HEK293 (cell line): ENCODE measurements around the gene GNS.

Experiments
- FEZF1 ChIP-seq: fragments of 450-650 bp; formaldehyde crosslinking; IDR thresholded peaks from 2 replicates; pipeline ENCODE4 v1.5.1; 2016; ENCODE audit warnings: missing biosample characterization, missing genetic modification characterization
- GLI2 ChIP-seq: fragments of 450-650 bp; formaldehyde crosslinking; IDR thresholded peaks from 2 replicates; pipeline ENCODE4; 2017; ENCODE audit warnings: missing biosample characterization, missing genetic modification characterization, low read depth, borderline replicate concordance
- KLF1 ChIP-seq: fragments of 450-650 bp; formaldehyde crosslinking; IDR thresholded peaks from 2 replicates; pipeline ENCODE4 v1.5.1; 2016; ENCODE audit warnings: missing biosample characterization, missing genetic modification characterization
- KLF7 ChIP-seq: fragments of 450-650 bp; formaldehyde crosslinking; IDR thresholded peaks from 2 replicates; pipeline ENCODE4 v1.5.1; 2016; ENCODE audit warnings: missing biosample characterization, missing genetic modification characterization, borderline replicate concordance
- MYNN ChIP-seq: fragments of 450-650 bp; formaldehyde crosslinking; IDR thresholded peaks from 2 replicates; pipeline ENCODE4 v1.5.1; 2016; ENCODE audit warnings: missing biosample characterization, missing genetic modification characterization, borderline replicate concordance
- RBAK ChIP-seq: fragments of 450-650 bp; formaldehyde crosslinking; IDR thresholded peaks from 2 replicates; pipeline ENCODE4 v1.5.1; 2016; ENCODE audit warnings: missing biosample characterization, missing genetic modification characterization
- SCRT1 ChIP-seq: fragments of 450-650 bp; formaldehyde crosslinking; IDR thresholded peaks from 2 replicates; pipeline ENCODE4 v1.5.1; 2016; ENCODE audit warnings: missing biosample characterization, missing genetic modification characterization, borderline replicate concordance
- SP7 ChIP-seq: fragments of 450-650 bp; formaldehyde crosslinking; IDR thresholded peaks from 2 replicates; pipeline ENCODE4 v1.5.1; 2016; ENCODE audit warnings: missing biosample characterization, missing genetic modification characterization
- ZBTB6 ChIP-seq: fragments of 450-650 bp; formaldehyde crosslinking; IDR thresholded peaks from 2 replicates; pipeline ENCODE4 v1.5.1; 2017; ENCODE audit warnings: missing biosample characterization, missing genetic modification characterization
- ZNF184 ChIP-seq: fragments of 450-650 bp; IDR thresholded peaks from 2 replicates; pipeline ENCODE4 v1.5.1; 2018; ENCODE audit warnings: missing biosample characterization, mild to moderate bottlenecking, missing genetic modification characterization
- ZNF311 ChIP-seq: fragments of 450-650 bp; formaldehyde crosslinking; IDR thresholded peaks from 2 replicates; pipeline ENCODE4 v1.5.1; 2017; ENCODE audit warnings: missing biosample characterization, missing genetic modification characterization, borderline replicate concordance
- ZNF350 ChIP-seq: fragments of 450-650 bp; formaldehyde crosslinking; IDR thresholded peaks from 2 replicates; pipeline ENCODE4 v1.5.0; 2017; ENCODE audit warnings: missing biosample characterization, mild to moderate bottlenecking, missing genetic modification characterization
- ZNF501 ChIP-seq: fragments of 450-650 bp; formaldehyde crosslinking; IDR thresholded peaks from 2 replicates; pipeline ENCODE4 v1.5.1; 2016; ENCODE audit warnings: missing biosample characterization, missing genetic modification characterization
- ZNF558 ChIP-seq: fragments of 450-650 bp; formaldehyde crosslinking; IDR thresholded peaks from 2 replicates; pipeline ENCODE4 v1.5.1; 2016; ENCODE audit warnings: missing biosample characterization, missing genetic modification characterization
- ZNF560 ChIP-seq: fragments of 450-650 bp; formaldehyde crosslinking; IDR thresholded peaks from 2 replicates; pipeline ENCODE4 v1.5.1; 2017; ENCODE audit warnings: missing biosample characterization, missing genetic modification characterization, borderline replicate concordance
- ZNF585B ChIP-seq: fragments of 450-650 bp; formaldehyde crosslinking; IDR thresholded peaks from 2 replicates; pipeline ENCODE4 v1.5.1; 2016; ENCODE audit warnings: missing biosample characterization, missing genetic modification characterization
- ZNF623 ChIP-seq: fragments of 450-650 bp; formaldehyde crosslinking; IDR thresholded peaks from 2 replicates; pipeline ENCODE4 v1.5.1; 2016; ENCODE audit warnings: missing biosample characterization, missing genetic modification characterization
- ZNF624 ChIP-seq: fragments of 450-650 bp; formaldehyde crosslinking; IDR thresholded peaks from 2 replicates; pipeline ENCODE4 v1.5.1; 2017; ENCODE audit warnings: missing biosample characterization, missing genetic modification characterization
- ZNF629 ChIP-seq: fragments of 450-650 bp; formaldehyde crosslinking; IDR thresholded peaks from 2 replicates; pipeline ENCODE4 v1.5.1; 2017; ENCODE audit warnings: missing biosample characterization, missing genetic modification characterization
- ZNF701 ChIP-seq: fragments of 450-650 bp; formaldehyde crosslinking; IDR thresholded peaks from 2 replicates; pipeline ENCODE4 v1.5.1; 2016; ENCODE audit warnings: missing biosample characterization, missing genetic modification characterization
- ZNF747 ChIP-seq: fragments of 450-650 bp; formaldehyde crosslinking; IDR thresholded peaks from 2 replicates; pipeline ENCODE4 v1.5.1; 2016; ENCODE audit warnings: missing biosample characterization, missing genetic modification characterization
- ZNF768 ChIP-seq: fragments of 450-650 bp; formaldehyde crosslinking; IDR thresholded peaks from 2 replicates; pipeline ENCODE4 v1.5.1; 2018; ENCODE audit warnings: missing biosample characterization, mild to moderate bottlenecking, missing genetic modification characterization
- ZNF785 ChIP-seq: fragments of 450-650 bp; formaldehyde crosslinking; IDR thresholded peaks from 2 replicates; pipeline ENCODE4 v1.5.1; 2016; ENCODE audit warnings: missing biosample characterization, missing genetic modification characterization
- ZNF830 ChIP-seq: fragments of 450-650 bp; IDR thresholded peaks from 2 replicates; pipeline ENCODE4 v1.5.0; 2018; ENCODE audit warnings: missing biosample characterization, missing genetic modification characterization, low read depth, mild to moderate bottlenecking, moderate library complexity
- ZNF837 ChIP-seq: fragments of 450-650 bp; formaldehyde crosslinking; IDR thresholded peaks from 2 replicates; pipeline ENCODE4 v1.5.1; 2016; ENCODE audit warnings: missing biosample characterization, missing genetic modification characterization
- TF ChIP-seq, protein P1 (sequence below): fragments of 450-650 bp; formaldehyde crosslinking; IDR thresholded peaks from 2 replicates; pipeline ENCODE4 v1.5.1; 2016; ENCODE audit warnings: missing biosample characterization, missing genetic modification characterization, borderline replicate concordance
- TF ChIP-seq, protein P2 (sequence below): fragments of 450-650 bp; formaldehyde crosslinking; IDR thresholded peaks from 2 replicates; pipeline ENCODE4 v1.5.1; 2016; ENCODE audit warnings: missing biosample characterization, missing genetic modification characterization
- TF ChIP-seq, protein P3 (sequence below): fragments of 450-650 bp; formaldehyde crosslinking; IDR thresholded peaks from 2 replicates; pipeline ENCODE4 v1.5.1; 2017; ENCODE audit warnings: missing biosample characterization, missing genetic modification characterization
- TF ChIP-seq, protein P4 (sequence below): fragments of 450-650 bp; formaldehyde crosslinking; IDR thresholded peaks from 2 replicates; pipeline ENCODE4 v1.5.1; 2016; ENCODE audit warnings: missing biosample characterization, missing genetic modification characterization

The GNS gene

DNA sequence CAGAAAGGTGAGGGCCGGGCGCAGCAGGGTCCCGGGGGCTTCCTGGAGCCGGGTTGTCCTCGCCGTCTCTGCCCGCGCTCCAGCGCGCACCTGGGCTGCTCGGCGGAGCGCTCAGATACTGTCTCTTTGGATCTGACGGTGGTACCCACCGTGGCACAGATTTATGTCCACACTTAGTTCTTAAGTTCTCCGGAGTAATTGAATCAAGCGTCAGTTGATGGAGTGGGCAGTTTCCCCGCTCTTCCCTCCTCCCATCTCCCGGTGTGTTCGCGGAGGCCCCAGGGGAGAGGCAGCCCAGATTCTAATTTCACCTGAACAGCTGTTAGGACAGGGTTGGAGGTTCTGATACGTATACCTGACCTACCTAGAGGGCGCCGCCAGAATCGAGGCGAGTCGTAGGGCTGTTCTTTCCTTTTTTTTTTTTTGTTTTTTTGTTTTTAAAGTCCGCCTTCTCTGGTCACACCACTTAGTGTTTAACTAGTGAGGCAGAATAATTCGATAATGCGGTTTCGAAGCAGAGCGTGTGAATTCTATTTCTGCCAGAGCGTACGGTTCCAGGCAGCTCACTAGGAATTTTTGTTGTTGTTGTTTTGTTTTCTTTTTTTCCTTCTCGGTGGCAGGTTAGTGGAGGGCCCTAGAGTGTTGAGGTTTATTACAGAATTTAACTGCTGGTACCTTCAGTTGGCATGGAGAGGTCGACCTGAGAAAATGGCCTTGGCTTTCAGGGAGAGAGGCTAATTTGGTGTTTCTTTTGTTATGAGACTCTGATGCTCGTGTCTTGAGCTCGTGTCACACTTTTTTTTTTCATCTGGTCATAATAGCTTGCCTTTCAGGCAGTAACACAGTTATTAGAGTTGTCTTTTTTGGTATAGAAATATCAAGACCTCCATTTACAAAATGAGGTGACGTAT, 22.3 kb upstream of the GNS start (continued):
- TF ChIP-seq FEZF1 (tag by site-specific recombination): 0 out of 2 replicates have a peak, but pooled peaks have one; percentile 21
- TF ChIP-seq ZNF837 (tag by site-specific recombination): no peak
- TF ChIP-seq MYNN: no peak
- peak; percentile 11; the same call in 1 of the 2 replicates for TF ChIP-seq ZNF623
- TF ChIP-seq ZNF785 (tag by site-specific recombination): no peak
- TF ChIP-seq, protein P1, sequence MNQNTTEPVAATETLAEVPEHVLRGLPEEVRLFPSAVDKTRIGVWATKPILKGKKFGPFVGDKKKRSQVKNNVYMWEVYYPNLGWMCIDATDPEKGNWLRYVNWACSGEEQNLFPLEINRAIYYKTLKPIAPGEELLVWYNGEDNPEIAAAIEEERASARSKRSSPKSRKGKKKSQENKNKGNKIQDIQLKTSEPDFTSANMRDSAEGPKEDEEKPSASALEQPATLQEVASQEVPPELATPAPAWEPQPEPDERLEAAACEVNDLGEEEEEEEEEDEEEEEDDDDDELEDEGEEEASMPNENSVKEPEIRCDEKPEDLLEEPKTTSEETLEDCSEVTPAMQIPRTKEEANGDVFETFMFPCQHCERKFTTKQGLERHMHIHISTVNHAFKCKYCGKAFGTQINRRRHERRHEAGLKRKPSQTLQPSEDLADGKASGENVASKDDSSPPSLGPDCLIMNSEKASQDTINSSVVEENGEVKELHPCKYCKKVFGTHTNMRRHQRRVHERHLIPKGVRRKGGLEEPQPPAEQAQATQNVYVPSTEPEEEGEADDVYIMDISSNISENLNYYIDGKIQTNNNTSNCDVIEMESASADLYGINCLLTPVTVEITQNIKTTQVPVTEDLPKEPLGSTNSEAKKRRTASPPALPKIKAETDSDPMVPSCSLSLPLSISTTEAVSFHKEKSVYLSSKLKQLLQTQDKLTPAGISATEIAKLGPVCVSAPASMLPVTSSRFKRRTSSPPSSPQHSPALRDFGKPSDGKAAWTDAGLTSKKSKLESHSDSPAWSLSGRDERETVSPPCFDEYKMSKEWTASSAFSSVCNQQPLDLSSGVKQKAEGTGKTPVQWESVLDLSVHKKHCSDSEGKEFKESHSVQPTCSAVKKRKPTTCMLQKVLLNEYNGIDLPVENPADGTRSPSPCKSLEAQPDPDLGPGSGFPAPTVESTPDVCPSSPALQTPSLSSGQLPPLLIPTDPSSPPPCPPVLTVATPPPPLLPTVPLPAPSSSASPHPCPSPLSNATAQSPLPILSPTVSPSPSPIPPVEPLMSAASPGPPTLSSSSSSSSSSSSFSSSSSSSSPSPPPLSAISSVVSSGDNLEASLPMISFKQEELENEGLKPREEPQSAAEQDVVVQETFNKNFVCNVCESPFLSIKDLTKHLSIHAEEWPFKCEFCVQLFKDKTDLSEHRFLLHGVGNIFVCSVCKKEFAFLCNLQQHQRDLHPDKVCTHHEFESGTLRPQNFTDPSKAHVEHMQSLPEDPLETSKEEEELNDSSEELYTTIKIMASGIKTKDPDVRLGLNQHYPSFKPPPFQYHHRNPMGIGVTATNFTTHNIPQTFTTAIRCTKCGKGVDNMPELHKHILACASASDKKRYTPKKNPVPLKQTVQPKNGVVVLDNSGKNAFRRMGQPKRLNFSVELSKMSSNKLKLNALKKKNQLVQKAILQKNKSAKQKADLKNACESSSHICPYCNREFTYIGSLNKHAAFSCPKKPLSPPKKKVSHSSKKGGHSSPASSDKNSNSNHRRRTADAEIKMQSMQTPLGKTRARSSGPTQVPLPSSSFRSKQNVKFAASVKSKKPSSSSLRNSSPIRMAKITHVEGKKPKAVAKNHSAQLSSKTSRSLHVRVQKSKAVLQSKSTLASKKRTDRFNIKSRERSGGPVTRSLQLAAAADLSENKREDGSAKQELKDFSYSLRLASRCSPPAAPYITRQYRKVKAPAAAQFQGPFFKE (tag by site-specific recombination): no peak
- TF ChIP-seq ZNF184 (tag by site-specific recombination): no peak
- TF ChIP-seq, protein P2, sequence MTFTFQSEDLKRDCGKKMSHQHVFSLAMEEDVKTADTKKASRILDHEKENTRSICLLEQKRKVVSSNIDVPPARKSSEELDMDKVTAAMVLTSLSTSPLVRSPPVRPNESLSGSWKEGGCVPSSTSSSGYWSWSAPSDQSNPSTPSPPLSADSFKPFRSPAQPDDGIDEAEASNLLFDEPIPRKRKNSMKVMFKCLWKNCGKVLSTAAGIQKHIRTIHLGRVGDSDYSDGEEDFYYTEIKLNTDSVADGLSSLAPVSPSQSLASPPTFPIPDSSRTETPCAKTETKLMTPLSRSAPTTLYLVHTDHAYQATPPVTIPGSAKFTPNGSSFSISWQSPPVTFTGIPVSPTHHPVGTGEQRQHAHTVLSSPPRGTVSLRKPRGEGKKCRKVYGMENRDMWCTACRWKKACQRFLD: no peak
- no peak for TF ChIP-seq ZNF701 (tag by site-specific recombination)
- TF ChIP-seq ZNF629 (tag by site-specific recombination): peak; percentile 14; the same call in 1 of the 2 replicates
- TF ChIP-seq ZNF311 (tag by site-specific recombination): no peak
- TF ChIP-seq SP7 (tag by site-specific recombination): peak; percentile 37; the same call in 1 of the 2 replicates
- TF ChIP-seq SCRT1 (tag by site-specific recombination): no peak
- TF ChIP-seq KLF1 (tag by site-specific recombination): no peak
- TF ChIP-seq ZNF830 (tag by site-specific recombination): no peak
- TF ChIP-seq ZNF747 (tag by site-specific recombination): no peak
- TF ChIP-seq KLF7 (tag by site-specific recombination): no peak
- TF ChIP-seq ZNF558 (tag by site-specific recombination): no peak
- TF ChIP-seq ZNF768: no peak
- no peak for TF ChIP-seq ZNF585B (tag by site-specific recombination)
- TF ChIP-seq ZNF560 (tag by site-specific recombination): no peak
- TF ChIP-seq, protein P3, sequence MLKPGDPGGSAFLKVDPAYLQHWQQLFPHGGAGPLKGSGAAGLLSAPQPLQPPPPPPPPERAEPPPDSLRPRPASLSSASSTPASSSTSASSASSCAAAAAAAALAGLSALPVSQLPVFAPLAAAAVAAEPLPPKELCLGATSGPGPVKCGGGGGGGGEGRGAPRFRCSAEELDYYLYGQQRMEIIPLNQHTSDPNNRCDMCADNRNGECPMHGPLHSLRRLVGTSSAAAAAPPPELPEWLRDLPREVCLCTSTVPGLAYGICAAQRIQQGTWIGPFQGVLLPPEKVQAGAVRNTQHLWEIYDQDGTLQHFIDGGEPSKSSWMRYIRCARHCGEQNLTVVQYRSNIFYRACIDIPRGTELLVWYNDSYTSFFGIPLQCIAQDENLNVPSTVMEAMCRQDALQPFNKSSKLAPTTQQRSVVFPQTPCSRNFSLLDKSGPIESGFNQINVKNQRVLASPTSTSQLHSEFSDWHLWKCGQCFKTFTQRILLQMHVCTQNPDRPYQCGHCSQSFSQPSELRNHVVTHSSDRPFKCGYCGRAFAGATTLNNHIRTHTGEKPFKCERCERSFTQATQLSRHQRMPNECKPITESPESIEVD (tag by site-specific recombination): no peak; the same call in 1 of the 2 replicates
- no peak for TF ChIP-seq ZNF350
- TF ChIP-seq, protein P4, sequence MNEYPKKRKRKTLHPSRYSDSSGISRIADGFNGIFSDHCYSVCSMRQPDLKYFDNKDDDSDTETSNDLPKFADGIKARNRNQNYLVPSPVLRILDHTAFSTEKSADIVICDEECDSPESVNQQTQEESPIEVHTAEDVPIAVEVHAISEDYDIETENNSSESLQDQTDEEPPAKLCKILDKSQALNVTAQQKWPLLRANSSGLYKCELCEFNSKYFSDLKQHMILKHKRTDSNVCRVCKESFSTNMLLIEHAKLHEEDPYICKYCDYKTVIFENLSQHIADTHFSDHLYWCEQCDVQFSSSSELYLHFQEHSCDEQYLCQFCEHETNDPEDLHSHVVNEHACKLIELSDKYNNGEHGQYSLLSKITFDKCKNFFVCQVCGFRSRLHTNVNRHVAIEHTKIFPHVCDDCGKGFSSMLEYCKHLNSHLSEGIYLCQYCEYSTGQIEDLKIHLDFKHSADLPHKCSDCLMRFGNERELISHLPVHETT (tag by site-specific recombination): peak; percentile 75
- TF ChIP-seq RBAK (tag by site-specific recombination): no peak
- no peak for TF ChIP-seq GLI2 (tag by site-specific recombination)
- no peak; the same call in 1 of the 2 replicates for TF ChIP-seq ZNF501 (tag by site-specific recombination)
- no peak for TF ChIP-seq ZBTB6 (tag by site-specific recombination)
- TF ChIP-seq ZNF624 (tag by site-specific recombination): no peak
